Fibroblast of mammary gland (primary cell): ENCODE data around the gene DNAH8.
A peak's percentile ranks its signal among the peaks of the same experiment; 100 is the strongest.

ENCODE experiments used
- DNase-seq: peaks from one replicate; pipeline ENCODE4 v3.0.0-alpha.2; 2010; ENCODE audit warnings: low read depth
- H3K4me3 ChIP-seq: 2 replicates; pipeline ENCODE4 v1.5.1; 2011; ENCODE audit warnings: low read depth, mild to moderate bottlenecking, low read length, moderate library complexity; ENCODE audit not compliant: control insufficient read depth
- CTCF ChIP-seq: conservative IDR thresholded peaks from 2 replicates; pipeline ENCODE4 v1.5.1; 2011; ENCODE audit warnings: low read depth, low read length, inconsistent platforms; ENCODE audit not compliant: control insufficient read depth, insufficient read depth

DNAH8 gene

DNA sequence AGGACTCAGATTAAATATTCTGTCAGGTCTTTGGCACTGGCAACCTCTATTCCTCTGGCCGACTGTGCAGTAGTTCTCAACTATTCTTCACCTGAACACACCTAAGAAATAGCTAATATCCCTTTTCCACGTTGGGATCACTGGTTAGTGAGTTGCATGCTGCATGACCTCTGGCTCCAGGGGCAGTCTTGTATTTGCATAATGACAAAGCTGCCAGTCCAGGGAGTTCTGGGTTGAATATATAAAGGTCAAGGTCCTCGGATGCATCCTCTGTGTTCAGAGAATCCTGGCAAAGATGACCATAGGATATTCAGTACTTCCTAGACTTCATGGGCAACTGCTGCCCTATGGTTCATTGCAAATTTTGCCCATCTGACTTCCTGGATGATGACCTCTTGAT lies 131.2 kb downstream of the DNAH8 start:
- DNase-seq = no peak
- H3K4me3 ChIP-seq = no peak overlapping the region
- no peak for TF ChIP-seq CTCF

DNA sequence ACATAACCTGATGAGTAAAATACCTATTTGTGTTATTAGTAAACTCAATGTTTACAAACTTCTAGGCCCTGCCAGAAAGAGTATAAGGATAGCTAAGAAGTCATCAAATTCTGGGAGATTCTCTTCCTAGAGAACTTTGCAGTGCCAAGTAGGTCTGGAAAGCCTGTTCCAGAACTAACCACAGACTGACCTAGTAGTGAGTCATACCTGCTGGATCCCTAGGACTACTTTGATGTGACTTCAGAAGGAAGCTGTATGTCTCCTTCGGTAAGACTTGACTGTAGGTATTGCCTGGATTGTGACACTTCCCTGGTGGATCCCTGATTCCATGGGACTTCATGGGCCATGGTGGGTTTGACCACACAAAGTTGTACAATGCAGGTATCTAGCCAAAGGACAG lies 131.7 kb downstream of the DNAH8 start:
- peak; percentile 68 for DNase-seq
- no peak overlapping the region for H3K4me3 ChIP-seq
- TF ChIP-seq CTCF = no peak

- H3K4me3 ChIP-seq = no peak overlapping the region
- no peak for DNase-seq
- no peak for TF ChIP-seq CTCF
These were observed 132.4 kb downstream of the DNAH8 start for GRCh38 chr6:38847497-38847896.

DNA sequence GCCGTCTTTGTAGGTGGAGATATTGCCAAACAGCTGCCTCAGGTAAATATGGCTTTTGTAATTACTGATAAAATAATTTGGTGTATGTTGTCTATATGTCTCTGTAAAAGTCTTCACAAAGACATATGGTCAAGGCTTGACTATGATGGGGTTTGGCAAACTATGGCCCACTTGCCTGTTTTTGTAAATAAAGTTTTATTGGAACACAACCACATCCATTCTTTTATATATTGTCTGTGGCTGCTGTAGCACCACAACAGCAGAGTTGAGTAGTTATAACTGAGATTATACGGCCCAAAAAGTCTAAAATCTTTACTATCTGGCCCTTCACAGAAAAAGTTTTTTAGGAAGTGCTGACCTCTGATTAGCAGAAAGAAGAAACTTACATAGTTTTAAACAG lies 133.6 kb downstream of the DNAH8 start:
- no peak for TF ChIP-seq CTCF
- no peak overlapping the region for H3K4me3 ChIP-seq
- no peak for DNase-seq

- no peak for DNase-seq
- H3K4me3 ChIP-seq = no peak overlapping the region
- TF ChIP-seq CTCF = no peak
These were observed 137.1 kb downstream of the DNAH8 start for GRCh38 chr6:38852215-38852614.

DNA sequence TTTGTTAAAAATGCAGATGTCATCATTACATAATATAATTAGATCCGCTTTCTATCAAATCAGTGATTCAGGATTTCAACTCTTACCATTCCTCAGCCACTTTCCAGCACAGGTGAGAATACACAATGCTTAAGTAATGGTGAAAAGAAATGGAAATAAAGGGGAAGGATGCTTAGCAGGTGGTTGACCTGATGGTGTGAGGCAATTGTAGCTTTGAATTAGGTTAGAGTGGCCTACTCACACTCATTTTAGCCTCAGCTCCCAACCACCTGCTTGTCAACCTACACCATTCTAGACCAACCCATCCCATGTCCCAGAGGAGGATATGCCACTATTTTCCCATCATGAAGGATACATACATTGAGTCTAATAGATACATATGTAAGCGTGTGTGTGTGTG lies 138.1 kb downstream of the DNAH8 start:
- H3K4me3 ChIP-seq = no peak overlapping the region
- no peak for DNase-seq
- no peak for TF ChIP-seq CTCF

- no peak for TF ChIP-seq CTCF
- H3K4me3 ChIP-seq = no peak overlapping the region
- DNase-seq = no peak
These were observed 141.4 kb downstream of the DNAH8 start for GRCh38 chr6:38856492-38856891.
